Activated CD8-positive, alpha-beta memory T cell treated with anti-CD3 and anti-CD28 coated beads, Interleukin-2, amount 50 U/mL, for 4 hours (primary cell): ENCODE measurements around the gene ATP2C1.

ENCODE experiments used
- DNase-seq: peaks from one replicate; pipeline ENCODE4 v3.0.0-alpha.2; 2020

The ATP2C1 gene

GRCh38 chr3:131053043-131053859 is 159.4 kb downstream of the ATP2C1 start:
- no peak for DNase-seq
